ENCODE measurements around the gene KRTAP3-3.
"Not testable (repeated sequence)": the region's sequence is repeated elsewhere in the genome, so short reads cannot be mapped to it uniquely, and the experiment has no call there.

The KRTAP3-3 gene

GRCh38 chr17:41003926-41004325, 10.0 kb upstream of the KRTAP3-3 start:
- no peak for DNase-seq

GRCh38 chr17:41002814-41003213, 8.8 kb upstream of the KRTAP3-3 start:
- DNase-seq, result no peak

- DNase-seq, result no peak
Measured at GRCh38 chr17:41001795-41002194, 7.8 kb upstream of the KRTAP3-3 start.

GRCh38 chr17:40999563-40999962, 5.6 kb upstream of the KRTAP3-3 start, which contains the start of gene KRTAP3-2:
Gene KRTAP3-2 (minus strand): TSS chr17:40999906. CDS start chr17:40999853, 53 bp downstream.
- not testable (repeated sequence) for DNase-seq

- DNase-seq, result no peak
Measured at GRCh38 chr17:40997361-40997760, 3.4 kb upstream of the KRTAP3-3 start.

- no peak for DNase-seq
Measured at GRCh38 chr17:40996829-40997228, 2.9 kb upstream of the KRTAP3-3 start.

- DNase-seq, result no peak
Measured at GRCh38 chr17:40995116-40995515, 1.2 kb upstream of the KRTAP3-3 start.

GRCh38 chr17:40993084-40993483, 880 bp downstream of the KRTAP3-3 start:
- no peak for DNase-seq

- no peak for DNase-seq
Measured at GRCh38 chr17:40992666-40993065, 1.3 kb downstream of the KRTAP3-3 start.

- DNase-seq, result no peak
Measured at GRCh38 chr17:40986920-40987319, 7.0 kb downstream of the KRTAP3-3 start.

- no peak for DNase-seq
Measured at GRCh38 chr17:40984226-40984625, 9.7 kb downstream of the KRTAP3-3 start, which contains the start of gene KRT40. Gene KRT40 (minus strand): TSS chr17:40984326. CDS start chr17:40984273, 53 bp downstream.

GRCh38 chr17:40981115-40981514, 12.8 kb downstream of the KRTAP3-3 start:
- no peak for DNase-seq

GRCh38 chr17:40980596-40980995, 13.4 kb downstream of the KRTAP3-3 start:
- no peak for DNase-seq

GRCh38 chr17:40980117-40980516, 13.8 kb downstream of the KRTAP3-3 start:
- DNase-seq, result no peak

- DNase-seq, result no peak
Measured at GRCh38 chr17:40978575-40979151, 15.3 kb downstream of the KRTAP3-3 start.

- no peak for DNase-seq
Measured at GRCh38 chr17:40975516-40975915, 18.4 kb downstream of the KRTAP3-3 start.

GRCh38 chr17:40974366-40974765, 19.6 kb downstream of the KRTAP3-3 start:
- no peak for DNase-seq

- DNase-seq, result no peak
Measured at GRCh38 chr17:40967582-40967981, 26.4 kb downstream of the KRTAP3-3 start.

- no peak for DNase-seq
Measured at GRCh38 chr17:40966848-40967247, 27.1 kb downstream of the KRTAP3-3 start, which contains the start of gene KRT39. Gene KRT39 (minus strand): TSS chr17:40966948. CDS start chr17:40966856, 92 bp downstream.

GRCh38 chr17:40963838-40964237, 30.1 kb downstream of the KRTAP3-3 start:
- no peak for DNase-seq

GRCh38 chr17:40962059-40962561, 31.9 kb downstream of the KRTAP3-3 start:
- no peak for DNase-seq

- no peak for DNase-seq
Measured at GRCh38 chr17:40961591-40961990, 32.4 kb downstream of the KRTAP3-3 start.

GRCh38 chr17:40960144-40960543, 33.8 kb downstream of the KRTAP3-3 start:
- no peak for DNase-seq

GRCh38 chr17:40958086-40958953, 35.6 kb downstream of the KRTAP3-3 start:
- DNase-seq, result no peak
